ENCODE measurements around the gene ADAMTS2. TPM values are rescaled to one million over a fixed set of nuclear protein-coding genes. Genes with fewer than 3 reads are reported as not detected.

Gene ADAMTS2
- total RNA-seq, 1 donor from 2014 or later: 18.8 TPM

DNA sequence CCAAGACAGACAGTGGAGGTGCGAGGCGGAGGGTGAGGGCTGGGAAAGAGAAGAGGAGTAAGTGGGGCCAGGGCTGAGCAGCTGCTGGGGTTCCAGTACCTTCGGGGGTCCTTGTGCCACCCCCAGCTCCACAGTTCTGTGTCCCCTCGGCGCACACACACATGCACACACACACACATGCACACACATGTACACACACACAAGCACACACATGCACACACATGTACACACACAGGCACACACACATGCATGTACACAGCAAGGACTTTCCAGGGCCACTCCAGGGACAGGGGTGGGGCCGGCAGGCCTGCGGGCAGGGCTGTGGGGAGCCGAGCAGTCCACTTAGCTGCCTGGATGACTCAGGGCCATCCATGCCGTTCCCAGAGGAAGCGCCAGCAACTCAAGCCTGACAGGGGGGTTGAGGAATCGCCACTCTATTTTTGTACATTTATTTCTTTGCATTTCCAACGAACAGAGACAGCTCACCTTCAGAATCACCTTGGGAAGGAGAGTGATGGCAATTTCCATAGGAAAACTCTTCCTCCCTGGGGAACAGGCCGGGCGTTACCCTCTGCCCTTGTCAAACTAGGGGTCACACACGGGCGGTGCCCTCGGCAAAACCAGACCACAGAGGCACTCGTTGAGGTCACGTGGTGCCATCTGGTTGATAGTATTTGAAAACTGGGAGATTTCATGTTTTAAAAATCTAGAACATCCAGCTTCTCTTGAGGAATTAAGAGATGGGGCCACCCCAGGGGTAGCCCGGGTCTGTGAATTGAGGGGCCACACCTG lies 135.7 kb downstream of the ADAMTS2 start:
- Mint-ChIP-seq H3K4me1 (ENCODE audit: low read depth, unreplicated experiment) (peaks cover 11% of the 10 kb centered on the region), H3K9me3 (ENCODE audit: unreplicated experiment) (no peaks in the 10 kb centered on the region), H3K27ac (ENCODE audit: unreplicated experiment) (no peak overlapping the region), H3K27me3 (ENCODE audit: low read depth, unreplicated experiment) (peaks cover 4% of the 10 kb centered on the region), H3K4me3 (ENCODE audit: unreplicated experiment) (no peak overlapping the region), H3K36me3 (ENCODE audit: low read depth, unreplicated experiment) (no peaks in the 10 kb centered on the region)
- no peaks in the 10 kb centered on the region for H3K27me3 ChIP-seq (ENCODE audit: insufficient read depth, low read length)
- H2AFZ ChIP-seq (ENCODE audit: low read depth, low read length): no peak overlapping the region
- H3K9ac ChIP-seq (ENCODE audit: low read length): no peak overlapping the region
- no peaks in the 10 kb centered on the region for H3K79me2 ChIP-seq (ENCODE audit: insufficient read depth, low read length)
- peaks cover 3% of the 10 kb centered on the region for H3K9me3 ChIP-seq (ENCODE audit: insufficient read depth, low read depth, low read length)
- H3K4me1 ChIP-seq (ENCODE audit: insufficient read depth, low read length): no peaks in the 10 kb centered on the region
- no peak for TF ChIP-seq EZH2 (IDR thresholded peaks at IDR 0.05; ENCODE audit: insufficient read depth, low read length)
- TF ChIP-seq, protein P1, sequence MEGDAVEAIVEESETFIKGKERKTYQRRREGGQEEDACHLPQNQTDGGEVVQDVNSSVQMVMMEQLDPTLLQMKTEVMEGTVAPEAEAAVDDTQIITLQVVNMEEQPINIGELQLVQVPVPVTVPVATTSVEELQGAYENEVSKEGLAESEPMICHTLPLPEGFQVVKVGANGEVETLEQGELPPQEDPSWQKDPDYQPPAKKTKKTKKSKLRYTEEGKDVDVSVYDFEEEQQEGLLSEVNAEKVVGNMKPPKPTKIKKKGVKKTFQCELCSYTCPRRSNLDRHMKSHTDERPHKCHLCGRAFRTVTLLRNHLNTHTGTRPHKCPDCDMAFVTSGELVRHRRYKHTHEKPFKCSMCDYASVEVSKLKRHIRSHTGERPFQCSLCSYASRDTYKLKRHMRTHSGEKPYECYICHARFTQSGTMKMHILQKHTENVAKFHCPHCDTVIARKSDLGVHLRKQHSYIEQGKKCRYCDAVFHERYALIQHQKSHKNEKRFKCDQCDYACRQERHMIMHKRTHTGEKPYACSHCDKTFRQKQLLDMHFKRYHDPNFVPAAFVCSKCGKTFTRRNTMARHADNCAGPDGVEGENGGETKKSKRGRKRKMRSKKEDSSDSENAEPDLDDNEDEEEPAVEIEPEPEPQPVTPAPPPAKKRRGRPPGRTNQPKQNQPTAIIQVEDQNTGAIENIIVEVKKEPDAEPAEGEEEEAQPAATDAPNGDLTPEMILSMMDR (IDR thresholded peaks at IDR 0.05; ENCODE audit: insufficient read depth, low read depth, low read length): no peak
- H3K4me3 ChIP-seq (ENCODE audit: insufficient read depth, low read depth, low read length): no peak overlapping the region
- no peaks in the 10 kb centered on the region for H3K36me3 ChIP-seq (ENCODE audit: insufficient read depth, low read length)
- peak overlapping the region; percentile 26 for H3K4me2 ChIP-seq (ENCODE audit: low read length)
- DNase-seq (ENCODE audit: low read depth) (peak; percentile 59), FAIRE-seq (no peak)
- H4K20me1 ChIP-seq (ENCODE audit: insufficient read depth, low read length): no peaks in the 10 kb centered on the region
- no peak overlapping the region for H3K27ac ChIP-seq (ENCODE audit: low read depth, low read length)

DNA sequence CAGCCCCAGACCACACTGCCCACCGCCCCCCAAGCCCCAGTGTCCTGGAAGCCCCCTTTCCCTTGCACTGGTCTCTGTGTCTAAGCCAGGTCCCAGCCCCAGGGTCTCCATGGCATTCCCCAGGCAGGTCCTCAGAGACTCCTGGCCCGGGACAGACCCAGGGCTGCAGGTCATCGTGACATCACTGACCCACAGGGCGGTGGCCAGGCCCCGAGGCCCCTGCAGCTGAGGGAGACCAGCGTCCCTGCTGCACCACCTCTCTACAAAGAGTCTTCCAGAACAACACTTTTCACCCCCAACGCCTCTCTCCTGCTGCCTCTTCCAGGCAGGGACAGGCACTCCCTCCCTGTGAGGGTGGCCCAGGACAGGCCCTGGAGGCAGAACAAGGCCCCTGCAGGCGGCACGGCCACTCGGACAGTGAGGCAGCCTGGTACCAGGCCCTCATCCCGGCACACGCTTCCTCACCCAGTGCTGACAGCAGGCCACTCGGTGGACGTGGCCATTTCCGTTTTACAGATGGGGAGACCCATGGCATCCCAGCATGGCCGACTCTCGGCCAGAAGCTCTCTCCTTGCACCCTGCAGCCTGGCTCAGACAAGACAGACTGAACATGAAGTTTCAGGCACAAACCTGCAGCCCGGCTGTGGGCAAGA lies 136.4 kb downstream of the ADAMTS2 start:
- H3K9me3 ChIP-seq (ENCODE audit: insufficient read depth, low read depth, low read length): peaks cover 3% of the 10 kb centered on the region
- H3K9ac ChIP-seq (ENCODE audit: low read length): no peak overlapping the region
- TF ChIP-seq, protein P1 (IDR thresholded peaks at IDR 0.05; ENCODE audit: insufficient read depth, low read depth, low read length): no peak
- no peak for TF ChIP-seq EZH2 (IDR thresholded peaks at IDR 0.05; ENCODE audit: insufficient read depth, low read length)
- H3K4me2 ChIP-seq (ENCODE audit: low read length): no peak overlapping the region
- FAIRE-seq: no peak
- Mint-ChIP-seq H3K4me3 (ENCODE audit: unreplicated experiment) (no peak overlapping the region), H3K27me3 (ENCODE audit: low read depth, unreplicated experiment) (peaks cover 4% of the 10 kb centered on the region), H3K9me3 (ENCODE audit: unreplicated experiment) (no peaks in the 10 kb centered on the region), H3K4me1 (ENCODE audit: low read depth, unreplicated experiment) (peaks cover 11% of the 10 kb centered on the region), H3K36me3 (ENCODE audit: low read depth, unreplicated experiment) (no peaks in the 10 kb centered on the region), H3K27ac (ENCODE audit: unreplicated experiment) (no peak overlapping the region)
- H2AFZ ChIP-seq (ENCODE audit: low read depth, low read length): no peak overlapping the region
- no peak overlapping the region for H3K27ac ChIP-seq (ENCODE audit: low read depth, low read length)
- H3K79me2 ChIP-seq (ENCODE audit: insufficient read depth, low read length): no peaks in the 10 kb centered on the region
- no peaks in the 10 kb centered on the region for H3K27me3 ChIP-seq (ENCODE audit: insufficient read depth, low read length)
- no peak overlapping the region for H3K4me3 ChIP-seq (ENCODE audit: insufficient read depth, low read depth, low read length)
- no peak for DNase-seq (ENCODE audit: low read depth)
- no peaks in the 10 kb centered on the region for H4K20me1 ChIP-seq (ENCODE audit: insufficient read depth, low read length)
- H3K36me3 ChIP-seq (ENCODE audit: insufficient read depth, low read length): no peaks in the 10 kb centered on the region
- no peaks in the 10 kb centered on the region for H3K4me1 ChIP-seq (ENCODE audit: insufficient read depth, low read length)

Measured in astrocyte (in vitro differentiated cells and primary cell).